ENCODE results near the gene SPG21. TPM values are rescaled to one million over a fixed set of nuclear protein-coding genes. Genes with fewer than 3 reads are reported as not detected.

SPG21 gene
- total RNA-seq, 1 experiment from 2014 or later: 66.6 TPM

- H3K9ac ChIP-seq (ENCODE audit: extremely low read depth, insufficient read length, low read length): no peak overlapping the region
- peak overlapping the region; percentile 83 for H3K4me2 ChIP-seq (ENCODE audit: insufficient read depth, insufficient read length, low read length)
- H4K5ac ChIP-seq (ENCODE audit: insufficient read length, low read depth, low read length): no peak overlapping the region
- H3K14ac ChIP-seq (ENCODE audit: insufficient read depth, low read length): no peak overlapping the region
- H3K4me3 Mint-ChIP-seq: peak overlapping the region; percentile 71 to 83; a peak in 4 of 5 replicates
- no peak overlapping the region for H2BK15ac ChIP-seq (ENCODE audit: low read depth, low read length)
- no peak overlapping the region for H3K27ac Mint-ChIP-seq
- no peak overlapping the region for H2AFZ ChIP-seq (ENCODE audit: low read length)
- no peak overlapping the region for H2AK5ac ChIP-seq (ENCODE audit: insufficient read length, low read length)
- H3K79me1 ChIP-seq (ENCODE audit: insufficient read depth, low read depth, low read length, poor library complexity, severe bottlenecking): no peaks in the 10 kb centered on the region
- no peak overlapping the region for H2BK5ac ChIP-seq (ENCODE audit: insufficient read length, low read length)
- no peak overlapping the region for H2BK12ac ChIP-seq (ENCODE audit: insufficient read length, low read depth, low read length)
- H4K91ac ChIP-seq (ENCODE audit: insufficient read length, low read depth, low read length): no peak overlapping the region
- H3K27ac ChIP-seq (ENCODE audit: insufficient read length, low read depth, low read length): no peak overlapping the region
- no peak overlapping the region for H3K56ac ChIP-seq (ENCODE audit: insufficient read length, low read depth, low read length)
- H4K8ac ChIP-seq (replicated peaks; ENCODE audit: insufficient read length, low read depth, low read length): no peak overlapping the region
- H3K36me3 Mint-ChIP-seq (ENCODE audit: insufficient read depth in 1 of 3, low read depth in 3 of 3): peaks cover 2 to 18% (median 17%) of the 10 kb centered on the region in 3 experiments; a peak in 5 of 7 replicates
- no peaks in the 10 kb centered on the region for H3K79me2 ChIP-seq (ENCODE audit: insufficient read depth, low read length)
- no peak overlapping the region for H2BK20ac ChIP-seq (ENCODE audit: low read depth, low read length, poor library complexity, severe bottlenecking)
- no peak overlapping the region for H3T11ph ChIP-seq (ENCODE audit: low read length)
- H3K4me1 ChIP-seq (ENCODE audit: insufficient read depth, low read length): no peaks in the 10 kb centered on the region; the same call in 1 of the 2 replicates
- H3K4ac ChIP-seq (ENCODE audit: low read depth, low read length): no peak overlapping the region
- H3K9me3 ChIP-seq (ENCODE audit: control insufficient read depth, low read depth, low read length): no peaks in the 10 kb centered on the region
- H3K9me3 Mint-ChIP-seq: no peaks in the 10 kb centered on the region
- H3K27me3 ChIP-seq (ENCODE audit: insufficient read depth, low read length): no peaks in the 10 kb centered on the region
- H3K23ac ChIP-seq (ENCODE audit: insufficient read length, low read depth, low read length): no peak overlapping the region
- no CpG with 5 or more reads among the region's 12 CpGs for WGBS (ENCODE audit: extremely low coverage, insufficient read length, low lambda C conversion rate)
- no peak overlapping the region for H2BK120ac ChIP-seq (ENCODE audit: low read depth, low read length, poor library complexity, severe bottlenecking)
- H3K4me1 Mint-ChIP-seq: peaks cover 17% of the 10 kb centered on the region in 2 experiments
- no peak for DNase-seq
- H3K18ac ChIP-seq (ENCODE audit: insufficient read length, low read depth, low read length): no peak overlapping the region
- TF ChIP-seq CTCF (conservative IDR thresholded peaks at IDR 0.05): no peak
- H4K20me1 ChIP-seq (ENCODE audit: control insufficient read depth, insufficient read depth, insufficient read length): no peaks in the 10 kb centered on the region
- H3K27me3 Mint-ChIP-seq (ENCODE audit: low read depth): peaks cover 8% of the 10 kb centered on the region; the same call in 1 of the 2 replicates
- H3K23me2 ChIP-seq (ENCODE audit: insufficient read length, low read depth, low read length, poor library complexity, severe bottlenecking): no peaks in the 10 kb centered on the region
These were observed 40.1 kb upstream of the SPG21 start for GRCh38 chr15:65029736-65030208.
